Lower lobe of right lung (tissue), 2 donors: ENCODE results near the gene XRCC1. TPM values are rescaled to one million over a fixed set of nuclear protein-coding genes. Genes with fewer than 3 reads are reported as not detected.

Experiments used
- ATAC-seq, 2 donors: fragments of 200-7000 bp; cut with Tn5 transposase; one replicate each; pipeline ENCODE4 v1.9.1; 2020 to 2022; ENCODE audit warnings: mild to moderate bottlenecking in 2 of 2, moderate library complexity in 2 of 2
- DNase-seq: peaks from one replicate; pipeline ENCODE4 v3.0.0-alpha.2; 2020
- H3K27ac ChIP-seq: fragments of 200-600 bp; one replicate; pipeline ENCODE4 v1.8.0; 2022
- H3K27me3 ChIP-seq: fragments of 200-600 bp; one replicate; pipeline ENCODE4 v1.8.0; 2022; ENCODE audit warnings: low read depth
- H3K36me3 ChIP-seq: fragments of 200-600 bp; one replicate; pipeline ENCODE4 v1.8.0; 2022; ENCODE audit warnings: mild to moderate bottlenecking
- H3K4me1 ChIP-seq: fragments of 200-600 bp; one replicate; pipeline ENCODE4 v1.8.0; 2022
- H3K4me3 ChIP-seq: fragments of 200-600 bp; one replicate; pipeline ENCODE4 v1.8.0; 2022; ENCODE audit warnings: mild to moderate bottlenecking
- H3K9me3 ChIP-seq: fragments of 200-600 bp; one replicate; pipeline ENCODE4 v1.8.0; 2022
- CTCF ChIP-seq: fragments of 200-600 bp; IDR thresholded peaks from one replicate; pipeline ENCODE4 v1.8.0; 2022; ENCODE audit warnings: antibody characterized with exemption, mild to moderate bottlenecking
- intact Hi-C: fragments of 100-400 bp; cut with DNase I; formaldehyde crosslinking; loops from one replicate; pipeline ENCODE4 v1.11.0; 2022
- total RNA-seq: library from RNA; stranded (reverse); fragmentation: NEBNext Ultra II Directional; extraction: Animal tissue kit (Norgen Biotek cat#: 25700); gene quantifications from one replicate; pipeline ENCODE4 v1.2.1, GENCODE V29; 2021
- donor health status: DM: no; HTN: yes; CAD: no; lungs with severe emphysema.

XRCC1 gene
- total RNA-seq, 1 donor from 2014 or later: 26.9 TPM

DNA sequence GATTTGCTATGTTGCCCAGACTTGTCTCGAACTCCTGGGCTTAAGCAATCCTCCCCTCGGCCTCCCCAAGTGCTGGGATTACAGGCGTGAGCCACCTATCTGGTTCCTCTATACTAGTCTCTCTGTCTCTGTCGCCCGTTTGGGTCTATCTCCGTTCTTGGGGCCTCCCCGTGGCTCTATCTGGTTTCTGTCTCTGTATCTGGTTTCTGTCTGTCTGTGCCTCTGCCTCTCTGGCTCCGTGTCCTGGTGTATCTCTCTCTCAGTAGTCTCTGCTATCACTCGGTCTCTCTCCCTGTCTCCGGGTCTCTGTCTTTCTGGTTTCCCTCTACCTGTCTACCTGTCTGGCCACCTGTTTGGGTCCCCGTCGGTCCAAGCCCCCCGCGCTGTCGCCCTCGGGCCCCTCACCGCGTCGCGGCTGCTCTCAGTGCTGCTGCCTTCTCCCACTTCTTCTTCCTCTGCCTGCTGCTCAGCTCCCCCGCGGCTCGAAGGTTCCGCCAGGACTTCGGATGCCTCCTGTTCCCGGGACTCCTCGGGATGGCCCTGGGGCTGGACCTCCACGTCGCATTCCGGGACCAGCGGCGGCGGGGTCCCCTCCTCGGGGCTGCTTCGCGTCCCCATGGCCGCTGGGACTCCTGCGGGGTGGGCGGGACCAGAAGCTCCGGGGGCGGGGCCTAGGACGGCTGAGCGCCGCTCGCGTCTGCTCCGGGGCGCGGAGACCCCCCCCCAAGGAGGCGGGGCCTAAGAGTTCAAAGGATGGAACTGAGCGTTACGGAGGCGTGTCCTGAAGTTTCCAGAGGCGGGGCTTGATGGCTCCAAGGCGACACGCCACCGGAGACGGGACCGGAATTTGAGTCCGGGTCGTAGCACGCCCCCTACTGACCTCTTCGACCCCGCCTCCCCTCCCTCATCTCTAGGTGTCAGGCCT, 71.6 kb downstream of the XRCC1 start:
- peak overlapping the region; percentile 80 for H3K27ac ChIP-seq
- peak overlapping the region; percentile 77 for H3K4me3 ChIP-seq
- DNase-seq (peak; percentile 98), ATAC-seq (peak; percentile 98)
- intact Hi-C loops: no loop called here
- no peaks in the 10 kb centered on the region for H3K9me3 ChIP-seq
- peaks cover 10% of the 10 kb centered on the region for H3K36me3 ChIP-seq
- no peak for TF ChIP-seq CTCF
- H3K4me1 ChIP-seq: peaks cover 23% of the 10 kb centered on the region
- no peaks in the 10 kb centered on the region for H3K27me3 ChIP-seq

- Histone ChIP-seq H3K4me1 (peaks cover 23% of the 10 kb centered on the region), H3K9me3 (no peaks in the 10 kb centered on the region), H3K4me3 (peak overlapping the region; percentile 77), H3K27me3 (no peaks in the 10 kb centered on the region), H3K36me3 (peaks cover 3% of the 10 kb centered on the region), H3K27ac (no peak overlapping the region)
- ATAC-seq: no peak
- no peak for DNase-seq
- TF ChIP-seq CTCF: no peak
- intact Hi-C loops: no loop called here
Observed at GRCh38 chr19:43502419-43502976, 72.8 kb downstream of the XRCC1 start.

DNA sequence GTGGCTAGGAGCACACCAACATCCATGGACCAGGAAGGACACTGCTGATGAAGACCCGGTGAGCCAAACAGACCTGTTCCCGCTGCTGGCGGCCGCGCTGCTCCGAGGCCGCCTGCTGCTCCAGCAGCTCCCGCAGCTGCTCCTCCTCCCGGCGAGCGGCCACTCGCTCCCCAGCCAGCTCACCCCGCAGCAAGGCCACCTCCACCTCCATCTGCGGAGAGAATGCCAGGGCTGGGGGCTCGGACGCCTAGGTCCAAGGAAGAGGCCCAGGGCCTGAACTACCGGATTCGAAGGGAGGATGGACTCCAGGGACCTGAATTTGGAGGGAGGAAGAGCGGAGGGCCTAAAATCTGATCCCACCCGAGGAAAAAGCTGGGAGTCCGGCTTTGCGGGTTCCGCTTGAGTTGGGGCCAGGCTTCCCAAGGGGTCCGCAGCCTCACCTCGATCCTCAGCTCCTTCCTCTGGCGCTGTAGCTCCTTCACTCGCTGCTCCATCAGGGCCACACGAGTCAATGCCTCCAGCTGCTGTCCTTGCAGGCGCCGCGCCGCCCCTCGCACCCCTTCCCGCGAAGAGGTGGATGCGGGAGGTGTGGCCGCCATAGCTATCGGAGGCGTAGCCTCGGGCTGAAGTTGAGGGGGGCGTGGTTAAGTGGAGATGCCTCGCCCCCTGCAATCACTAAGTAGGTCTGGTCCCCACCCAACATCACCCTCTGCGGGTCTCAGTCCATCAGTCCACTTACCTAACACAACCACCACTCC, 73.5 kb downstream of the XRCC1 start:
- intact Hi-C loops: no loop called here
- Histone ChIP-seq H3K27ac (no peak overlapping the region), H3K9me3 (no peaks in the 10 kb centered on the region), H3K36me3 (peaks cover 10% of the 10 kb centered on the region), H3K4me1 (peaks cover 23% of the 10 kb centered on the region), H3K27me3 (no peaks in the 10 kb centered on the region), H3K4me3 (no peak overlapping the region)
- ATAC-seq: no peak
- no peak for DNase-seq
- TF ChIP-seq CTCF: no peak

DNA sequence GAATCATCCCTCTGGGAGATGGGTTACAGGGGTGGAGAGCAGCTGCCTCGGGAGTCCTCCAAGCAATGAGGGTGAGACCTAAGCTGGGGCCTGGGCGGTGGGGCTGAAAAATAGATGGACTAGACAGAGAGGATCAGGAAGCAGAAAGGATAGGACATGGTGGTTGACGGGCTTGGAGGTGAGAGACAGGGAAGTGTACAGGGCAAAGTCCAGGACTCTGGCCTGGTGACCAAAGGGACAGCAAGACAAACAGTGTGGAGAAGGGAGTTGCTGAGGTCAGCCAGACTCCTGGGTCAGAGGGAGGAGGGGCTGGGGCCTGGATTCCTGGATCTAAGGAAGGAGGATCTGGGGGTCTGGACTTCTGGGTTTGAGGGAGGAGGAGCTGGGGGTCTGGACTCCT, 76.3 kb downstream of the XRCC1 start:
- no peak for ATAC-seq
- H3K4me3 ChIP-seq: no peak overlapping the region
- peaks cover 12% of the 10 kb centered on the region for H3K4me1 ChIP-seq
- no peak overlapping the region for H3K27ac ChIP-seq
- intact Hi-C loops: no loop called here
- no peaks in the 10 kb centered on the region for H3K27me3 ChIP-seq
- peaks cover 28% of the 10 kb centered on the region for H3K36me3 ChIP-seq
- TF ChIP-seq CTCF: no peak
- no peaks in the 10 kb centered on the region for H3K9me3 ChIP-seq
- no peak for DNase-seq

- intact Hi-C loops: no loop called here
- DNase-seq (no peak), ATAC-seq (no peak)
- H3K4me3 ChIP-seq: no peak overlapping the region
- no peak for TF ChIP-seq CTCF
- H3K4me1 ChIP-seq: peaks cover 11% of the 10 kb centered on the region
- peaks cover 28% of the 10 kb centered on the region for H3K36me3 ChIP-seq
- H3K27ac ChIP-seq: no peak overlapping the region
- H3K27me3 ChIP-seq: no peaks in the 10 kb centered on the region
- H3K9me3 ChIP-seq: no peaks in the 10 kb centered on the region
Observed at GRCh38 chr19:43498233-43498842, 77.0 kb downstream of the XRCC1 start.
